A673 (cell line): Measurements from ENCODE around the gene CD180. TPM values are rescaled to one million over a fixed set of nuclear protein-coding genes. Genes with fewer than 3 reads are reported as not detected.

Experiments
- BruUV-seq: library from RNA; stranded (reverse); fragments of 400-500 nt; replicated peaks from 2 replicates; lab custom pipeline; 2021; lab: Mats Ljungman, UMichigan
- CTCF ChIA-PET: fragments of 300-600 bp; sonication (Branson Sonifier 250); formaldehyde crosslinking; loops from one replicate; lab custom pipeline; 2022; ENCODE audit warnings: antibody characterized with exemption; lab: Charles Lee
- POLR2A ChIA-PET: fragments of 300-600 bp; sonication (Branson Sonifier 250); formaldehyde crosslinking; loops from one replicate; lab custom pipeline; 2022; ENCODE audit warnings: antibody characterized with exemption; ENCODE audit not compliant: low non-redundant PET; lab: Charles Lee
- DNase-seq: peaks from one replicate; pipeline ENCODE4 v3.0.0-alpha.2; 2015; ENCODE audit warnings: low spot score
- H3K27ac ChIP-seq: fragments of 200-600 bp; sonication (generic); 2 replicates; pipeline ENCODE4 v1.5.1; 2016; ENCODE audit warnings: mixed run types, low read depth, mild to moderate bottlenecking, mixed read lengths, antibody characterized with exemption, low read length; ENCODE audit not compliant: poor library complexity, severe bottlenecking
- H3K27me3 ChIP-seq: fragments of 200-600 bp; sonication (generic); replicated peaks from 2 replicates; pipeline ENCODE4 v1.6.1; 2017; ENCODE audit warnings: mixed run types, low read depth, mild to moderate bottlenecking, mixed read lengths, antibody characterized with exemption, low read length; ENCODE audit not compliant: insufficient read depth, poor library complexity
- H3K36me3 ChIP-seq: fragments of 200-600 bp; sonication (generic); 2 replicates; pipeline ENCODE4 v1.6.1; 2016; ENCODE audit warnings: mixed run types, mild to moderate bottlenecking, mixed read lengths, antibody characterized with exemption, low read length; ENCODE audit not compliant: insufficient read depth, poor library complexity, severe bottlenecking
- H3K4me1 ChIP-seq: fragments of 200-600 bp; sonication (generic); 2 replicates; pipeline ENCODE4 v1.6.1; 2017; ENCODE audit warnings: mixed run types, mild to moderate bottlenecking, mixed read lengths, antibody characterized with exemption, low read length; ENCODE audit not compliant: insufficient read depth, poor library complexity, severe bottlenecking
- H3K4me3 ChIP-seq: fragments of 200-600 bp; sonication (generic); 2 replicates; pipeline ENCODE4 v1.5.1; 2016; ENCODE audit warnings: low read depth, mixed run types, mild to moderate bottlenecking, mixed read lengths, low read length; ENCODE audit not compliant: poor library complexity, severe bottlenecking
- H3K9me3 ChIP-seq: fragments of 200-600 bp; sonication (generic); 2 replicates; pipeline ENCODE4 v1.6.1; 2016; ENCODE audit warnings: mixed run types, low read depth, mild to moderate bottlenecking, mixed read lengths, antibody characterized with exemption, low read length; ENCODE audit not compliant: poor library complexity, severe bottlenecking
- EZH2 ChIP-seq: fragments of 200-600 bp; sonication (generic); IDR thresholded peaks from 2 replicates; pipeline ENCODE4 v1.6.1; 2017; ENCODE audit warnings: borderline replicate concordance, low read depth, mild to moderate bottlenecking, mixed read lengths, antibody characterized with exemption, low read length; ENCODE audit not compliant: poor library complexity, severe bottlenecking
- intact Hi-C: fragments of 100-400 bp; cut with micrococcal nuclease; formaldehyde crosslinking; loops from one replicate; pipeline ENCODE4 v1.10.0; 2022; ENCODE audit not compliant: unreplicated experiment
- total RNA-seq: library from RNA; stranded (reverse); gene quantifications from 2 replicates; pipeline ENCODE4 v1.2.3, GENCODE V29; 2021
- TF ChIP-seq, protein P1 (sequence below): fragments of 300-800, 200-600 bp; sonication (generic); conservative IDR thresholded peaks from 2 replicates; pipeline ENCODE4 v1.5.1; 2017; ENCODE audit warnings: low read depth, mild to moderate bottlenecking, antibody characterized with exemption, low read length, moderate library complexity, mixed read lengths

Gene CD180
- total RNA-seq, 1 experiment from 2014 or later, result not detected

DNA sequence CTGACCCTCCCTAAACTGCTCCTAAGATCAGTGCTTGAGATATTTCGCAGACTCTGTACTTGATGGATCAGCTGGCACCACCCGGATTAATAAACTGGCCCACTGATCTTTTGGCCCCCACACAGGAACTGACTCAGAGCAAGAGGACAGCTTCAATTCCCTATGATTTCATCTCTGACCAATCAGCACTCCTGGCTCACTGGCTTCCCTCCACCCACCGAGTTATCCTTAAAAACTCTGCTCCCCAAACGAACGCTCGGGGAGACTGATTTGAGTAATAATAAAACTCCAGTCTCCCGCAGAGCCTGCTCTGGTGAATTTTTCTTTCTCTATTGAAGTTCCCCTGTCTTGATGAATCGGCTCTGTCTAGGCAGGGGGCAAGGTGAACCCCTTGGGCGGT lies 36.5 kb upstream of the CD180 start:
- H3K4me1 ChIP-seq, result peaks cover 40% of the 10 kb centered on the region
- peak overlapping the region; percentile 26 for H3K27ac ChIP-seq
- H3K27me3 ChIP-seq, result no peaks in the 10 kb centered on the region
- peak; percentile 86 for DNase-seq
- ChIA-PET CTCF (no interaction called here), POLR2A (interaction anchor here (0.7 to 0.9 kb wide), 2 partner anchors 323 to 671 kb away, joined by 4 to 8 read pairs; no protein-coding TSS in a partner anchor)
- intact Hi-C loops, result no loop called here
- TF ChIP-seq, protein P1, sequence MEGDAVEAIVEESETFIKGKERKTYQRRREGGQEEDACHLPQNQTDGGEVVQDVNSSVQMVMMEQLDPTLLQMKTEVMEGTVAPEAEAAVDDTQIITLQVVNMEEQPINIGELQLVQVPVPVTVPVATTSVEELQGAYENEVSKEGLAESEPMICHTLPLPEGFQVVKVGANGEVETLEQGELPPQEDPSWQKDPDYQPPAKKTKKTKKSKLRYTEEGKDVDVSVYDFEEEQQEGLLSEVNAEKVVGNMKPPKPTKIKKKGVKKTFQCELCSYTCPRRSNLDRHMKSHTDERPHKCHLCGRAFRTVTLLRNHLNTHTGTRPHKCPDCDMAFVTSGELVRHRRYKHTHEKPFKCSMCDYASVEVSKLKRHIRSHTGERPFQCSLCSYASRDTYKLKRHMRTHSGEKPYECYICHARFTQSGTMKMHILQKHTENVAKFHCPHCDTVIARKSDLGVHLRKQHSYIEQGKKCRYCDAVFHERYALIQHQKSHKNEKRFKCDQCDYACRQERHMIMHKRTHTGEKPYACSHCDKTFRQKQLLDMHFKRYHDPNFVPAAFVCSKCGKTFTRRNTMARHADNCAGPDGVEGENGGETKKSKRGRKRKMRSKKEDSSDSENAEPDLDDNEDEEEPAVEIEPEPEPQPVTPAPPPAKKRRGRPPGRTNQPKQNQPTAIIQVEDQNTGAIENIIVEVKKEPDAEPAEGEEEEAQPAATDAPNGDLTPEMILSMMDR, result no peak
- no peak for TF ChIP-seq EZH2
- no peak overlapping the region for H3K4me3 ChIP-seq
- H3K9me3 ChIP-seq, result no peaks in the 10 kb centered on the region
- no TSS peak for BruUV-seq
- no peaks in the 10 kb centered on the region for H3K36me3 ChIP-seq

DNA sequence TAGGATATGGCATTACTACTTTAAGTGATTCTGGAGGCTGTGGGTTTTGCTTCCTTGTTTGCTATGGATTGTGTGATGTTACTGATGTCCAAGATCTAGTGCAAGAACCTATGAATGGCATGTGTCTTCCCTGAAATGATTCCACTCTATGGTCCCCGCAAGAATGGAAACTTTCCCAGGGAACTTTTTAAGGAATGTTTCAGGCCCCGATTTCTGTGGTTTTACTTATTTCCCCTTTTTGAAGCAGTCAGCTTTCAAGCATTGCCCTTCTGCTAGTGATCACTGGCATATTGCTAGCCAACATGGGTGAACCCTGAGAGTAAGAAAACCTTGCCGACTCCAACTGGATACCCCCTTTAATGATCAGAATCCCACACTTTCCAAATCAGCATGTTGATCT lies 26.6 kb upstream of the CD180 start:
- CTCF ChIA-PET, result no interaction called here
- no peak overlapping the region for H3K4me3 ChIP-seq

GRCh38 chr5:67222243-67223025 lies 25.8 kb upstream of the CD180 start:
- no TSS peak for BruUV-seq
- ChIA-PET POLR2A (no interaction called here), CTCF (no interaction called here)
- Histone ChIP-seq H3K36me3 (no peaks in the 10 kb centered on the region), H3K27me3 (no peaks in the 10 kb centered on the region), H3K4me1 (no peaks in the 10 kb centered on the region), H3K4me3 (no peak overlapping the region), H3K9me3 (no peaks in the 10 kb centered on the region), H3K27ac (no peak overlapping the region)
- DNase-seq, result no peak
- intact Hi-C loops, result no loop called here
- no peak for TF ChIP-seq EZH2
- TF ChIP-seq, protein P1, result no peak

More for the DNA sequence above, 26.6 kb upstream of the CD180 start:
- no TSS peak for BruUV-seq
- H3K36me3 ChIP-seq, result no peaks in the 10 kb centered on the region
- no peaks in the 10 kb centered on the region for H3K27me3 ChIP-seq
- no peak for DNase-seq
- H3K27ac ChIP-seq, result no peak overlapping the region
- H3K9me3 ChIP-seq, result no peaks in the 10 kb centered on the region
- no peaks in the 10 kb centered on the region for H3K4me1 ChIP-seq
- POLR2A ChIA-PET, result no interaction called here
- intact Hi-C loops, result no loop called here
- TF ChIP-seq EZH2, result no peak
- TF ChIP-seq, protein P1, result no peak
